ENCODE results near the gene CSNK2B. TPM values are rescaled to one million over a fixed set of nuclear protein-coding genes. Genes with fewer than 3 reads are reported as not detected.

Gene CSNK2B
- polyA plus RNA-seq, 1 experiment, result 94.9 TPM

- TF ChIP-seq CTCF (IDR thresholded peaks at IDR 0.05; ENCODE audit: insufficient read depth, low read depth, low read length), result no peak
- no peak for DNase-seq (ENCODE audit: low read depth)
- ChIA-PET CTCF (interaction anchor here (1.4 kb wide), 1 partner anchor 14 kb away, joined by 4 read pairs; no protein-coding TSS in a partner anchor), POLR2A (no interaction called here)
- Histone ChIP-seq H3K4me3 (ENCODE audit: low read depth, low read length) (no peak overlapping the region), H3K36me3 (ENCODE audit: control insufficient read depth, insufficient read depth, low read length) (no peaks in the 10 kb centered on the region), H3K27me3 (ENCODE audit: control insufficient read depth, insufficient read depth, low read length) (peaks cover 6% of the 10 kb centered on the region; the same call in 1 of the 2 replicates)
Measured at GRCh38 chr6:31712296-31712695, 46.4 kb downstream of the CSNK2B start.

GRCh38 chr6:31713465-31713864 is 47.6 kb downstream of the CSNK2B start:
- H3K4me3 ChIP-seq (ENCODE audit: low read depth, low read length), result no peak overlapping the region
- no peak for DNase-seq (ENCODE audit: low read depth)
- H3K27me3 ChIP-seq (ENCODE audit: control insufficient read depth, insufficient read depth, low read length), result peaks cover 8% of the 10 kb centered on the region; the same call in 1 of the 2 replicates
- no peaks in the 10 kb centered on the region for H3K36me3 ChIP-seq (ENCODE audit: control insufficient read depth, insufficient read depth, low read length)
- ChIA-PET POLR2A (no interaction called here), CTCF (interaction anchor here (2.8 kb wide), 1 partner anchor 16 kb away, joined by 11 read pairs; no protein-coding TSS in a partner anchor)
- no peak for TF ChIP-seq CTCF (IDR thresholded peaks at IDR 0.05; ENCODE audit: insufficient read depth, low read depth, low read length)

- no peak for DNase-seq (ENCODE audit: low read depth)
- POLR2A ChIA-PET, result no interaction called here
- CTCF ChIA-PET, result interaction anchor here (0.7 to 2.8 kb wide), 4 partner anchors 10 to 1305 kb away, joined by 3 to 11 read pairs (median 4); no protein-coding TSS in a partner anchor
- TF ChIP-seq CTCF (IDR thresholded peaks at IDR 0.05; ENCODE audit: insufficient read depth, low read depth, low read length), result no peak
- Histone ChIP-seq H3K27me3 (ENCODE audit: control insufficient read depth, insufficient read depth, low read length) (peaks cover 8% of the 10 kb centered on the region), H3K36me3 (ENCODE audit: control insufficient read depth, insufficient read depth, low read length) (no peaks in the 10 kb centered on the region), H3K4me3 (ENCODE audit: low read depth, low read length) (no peak overlapping the region)
Measured at GRCh38 chr6:31713991-31714684, 48.3 kb downstream of the CSNK2B start.

- CTCF ChIA-PET, result interaction anchor here (0.6 to 2.8 kb wide), 5 partner anchors 9 to 215 kb away, joined by 3 to 11 read pairs (median 4); no protein-coding TSS in a partner anchor
- H3K36me3 ChIP-seq (ENCODE audit: control insufficient read depth, insufficient read depth, low read length), result no peaks in the 10 kb centered on the region
Measured at GRCh38 chr6:31715022-31715958, 49.4 kb downstream of the CSNK2B start, which contains the start of gene LY6G6D. TSS of gene LY6G6D (plus strand) at chr6:31715348. CDS start at chr6:31715356, 8 bp downstream.

More at GRCh38 chr6:31715022-31715958, 49.4 kb downstream of the CSNK2B start, which contains the start of gene LY6G6D:
- DNase-seq (ENCODE audit: low read depth), result no peak
- POLR2A ChIA-PET, result no interaction called here
- peaks cover 8% of the 10 kb centered on the region for H3K27me3 ChIP-seq (ENCODE audit: control insufficient read depth, insufficient read depth, low read length)
- no peak within 1 kb of the TSS for H3K4me3 ChIP-seq (ENCODE audit: low read depth, low read length)
- TF ChIP-seq CTCF (IDR thresholded peaks at IDR 0.05; ENCODE audit: insufficient read depth, low read depth, low read length), result no peak

Measured in BJ (cell line).